ENCODE results near the gene FAM240B. TPM values are rescaled to one million over a fixed set of nuclear protein-coding genes. Genes with fewer than 3 reads are reported as not detected.

FAM240B gene
- total and polyA plus RNA-seq, 2 of the 8 experiments (the other 6 are each of a cell fraction or from before 2014, with no cell fraction given), result not detected

DNA sequence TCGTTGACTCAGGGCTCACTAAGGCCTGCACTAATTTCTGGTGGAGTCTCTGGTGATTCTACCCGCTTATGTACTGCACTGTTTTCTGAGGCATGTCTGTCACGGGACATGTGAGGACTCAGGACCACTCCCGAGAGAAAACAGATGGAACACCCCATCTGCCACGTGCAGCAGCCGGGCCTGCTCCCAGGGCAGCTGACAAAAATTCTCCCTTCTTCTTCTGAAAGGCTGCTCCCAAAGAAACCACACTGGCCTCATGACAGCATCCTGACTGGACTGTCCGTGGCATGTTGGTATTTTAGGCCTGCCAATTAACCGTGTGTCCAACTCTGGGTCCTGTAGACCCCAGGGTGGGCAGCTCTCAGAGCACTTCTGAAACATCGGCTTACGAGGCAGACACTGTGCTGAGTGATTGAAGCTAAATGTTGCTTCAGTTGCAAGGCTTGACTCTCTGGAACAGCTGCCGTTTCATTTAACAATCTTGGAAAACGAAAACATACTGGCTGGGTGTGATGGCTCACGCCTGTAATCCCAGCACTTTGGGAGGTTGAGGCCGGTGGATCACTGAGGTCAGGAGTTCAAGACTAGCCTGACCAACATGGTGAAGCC, 39.0 kb downstream of the FAM240B start:
- H3K79me1 ChIP-seq (ENCODE audit: low read depth, low read length), result no peaks in the 10 kb centered on the region
- no peaks in the 10 kb centered on the region for H3K79me2 ChIP-seq (ENCODE audit: control insufficient read depth in 1 of 2, insufficient read depth in 2 of 2, low read length in 2 of 2)
- H2BK120ac ChIP-seq (replicated peaks; ENCODE audit: low read depth, low read length), result no peak overlapping the region
- H3K4me1 ChIP-seq (replicated peaks in 1 of 4; ENCODE audit: control insufficient read depth in 3 of 4, insufficient read depth in 4 of 4, low read length in 3 of 4), result peaks cover 0 to 14% (median 12%) of the 10 kb centered on the region in 4 experiments; a peak in 5 of 7 replicates
- no peak overlapping the region for H2BK5ac ChIP-seq (ENCODE audit: low read depth, low read length)
- no peak overlapping the region for H3K4me3 ChIP-seq (ENCODE audit: extremely low read depth in 1 of 4, insufficient read depth in 2 of 4, low read depth in 3 of 4, low read length in 4 of 4)
- H3K9me3 ChIP-seq (ENCODE audit: insufficient read depth in 2 of 2, low read depth in 1 of 2, low read length in 1 of 2), result no peaks in the 10 kb centered on the region
- H2AFZ ChIP-seq (ENCODE audit: low read length), result no peak overlapping the region
- H2BK12ac ChIP-seq (ENCODE audit: low read depth, low read length), result no peak overlapping the region
- CTCF ChIA-PET (ENCODE audit: partially characterized antibody), result interaction anchor here (0.6 kb wide), 1 partner anchor 13 kb away, joined by 3 read pairs; no protein-coding TSS in a partner anchor
- no peak overlapping the region for H3K4ac ChIP-seq (replicated peaks; ENCODE audit: insufficient read length, low read depth, low read length)
- H3K18ac ChIP-seq (ENCODE audit: extremely low read depth, low read length), result no peak overlapping the region
- H3K27ac ChIP-seq (ENCODE audit: low read depth, low read length), result no peak overlapping the region
- H3K23ac ChIP-seq (ENCODE audit: insufficient read length), result no peak overlapping the region
- H3K23me2 ChIP-seq (ENCODE audit: low read depth, low read length), result no peaks in the 10 kb centered on the region
- H2BK20ac ChIP-seq (ENCODE audit: low read length), result no peak overlapping the region
- no peak overlapping the region for H3K9ac ChIP-seq (replicated peaks in 1 of 4; ENCODE audit: extremely low read depth in 1 of 4, low read depth in 3 of 4, low read length in 3 of 4)
- H3K27me3 ChIP-seq (replicated peaks in 1 of 4; ENCODE audit: control insufficient read depth in 3 of 4, extremely low read depth in 1 of 4, insufficient read depth in 3 of 4, low read length in 3 of 4), result no peaks in the 10 kb centered on the region; a peak in 1 of 7 replicates
- H4K91ac ChIP-seq (replicated peaks; ENCODE audit: insufficient read length, low read length), result no peak overlapping the region
- H2BK15ac ChIP-seq (ENCODE audit: low read length), result 0 out of 2 replicates have a peak overlapping the region, but pooled peaks have one; percentile 73
- no peak overlapping the region for H3K4me2 ChIP-seq (ENCODE audit: insufficient read depth in 1 of 2, low read depth in 2 of 2, low read length in 2 of 2)
- H3K36me3 ChIP-seq (ENCODE audit: control insufficient read depth in 2 of 4, insufficient read depth in 4 of 4, low read length in 3 of 4), result no peaks in the 10 kb centered on the region
- H4K8ac ChIP-seq (ENCODE audit: extremely low read depth, insufficient read depth, low read length), result no peak overlapping the region
- no peak overlapping the region for H3K14ac ChIP-seq (ENCODE audit: insufficient read length)
- TF ChIP-seq PHF8 (conservative IDR thresholded peaks at IDR 0.05; ENCODE audit: low read depth, low read length), result no peak
- WGBS, 2 experiments (ENCODE audit: extremely low coverage in 1 of 2, insufficient coverage in 1 of 2, insufficient read length in 1 of 2, insufficient replicate concordance in 2 of 2, low coverage in 1 of 2, low lambda C conversion rate in 2 of 2, missing lambda C conversion rate in 1 of 2), result 91% methylated on average over 14 of the region's 14 CpGs; no CpG with 5 or more reads in 1 of the 2 experiments
- no peak overlapping the region for H3K56ac ChIP-seq (replicated peaks; ENCODE audit: insufficient read length, low read depth, low read length)
- POLR2A ChIA-PET (ENCODE audit: partially characterized antibody), result interaction anchor here (2.1 kb wide), 1 partner anchor 9 kb away, joined by 6 read pairs; no protein-coding TSS in a partner anchor
- no peaks in the 10 kb centered on the region for H4K20me1 ChIP-seq (replicated peaks in 1 of 2; ENCODE audit: control insufficient read depth in 1 of 2, insufficient read depth in 2 of 2, low read length in 2 of 2)
- DNase-seq (ENCODE audit: low read depth in 1 of 2, low spot score in 2 of 2) (no peak), FAIRE-seq (no peak)
- no peak overlapping the region; the same call in 1 of the 2 replicates for H2AK5ac ChIP-seq (ENCODE audit: low read depth, low read length)
- H4K5ac ChIP-seq (ENCODE audit: insufficient read length, low read depth, low read length), result no peak overlapping the region

Data from H1 (cell line).